GM11168 (cell line): Measurements from ENCODE around the gene CSTB.

Experiments
- in situ Hi-C: fragments of 300-500 bp; cut with MboI; formaldehyde crosslinking; loops from one replicate; pipeline ENCODE4 v1.12.0; 2022; ENCODE audit warnings: low sequenced_read_pairs; ENCODE audit not compliant: unreplicated experiment

CSTB gene

GRCh38 chr21:43794311-43794710, 18.2 kb upstream of the CSTB start:
- in situ Hi-C loops = no loop called here

GRCh38 chr21:43793243-43793642, 17.1 kb upstream of the CSTB start:
- in situ Hi-C loops = no loop called here

DNA sequence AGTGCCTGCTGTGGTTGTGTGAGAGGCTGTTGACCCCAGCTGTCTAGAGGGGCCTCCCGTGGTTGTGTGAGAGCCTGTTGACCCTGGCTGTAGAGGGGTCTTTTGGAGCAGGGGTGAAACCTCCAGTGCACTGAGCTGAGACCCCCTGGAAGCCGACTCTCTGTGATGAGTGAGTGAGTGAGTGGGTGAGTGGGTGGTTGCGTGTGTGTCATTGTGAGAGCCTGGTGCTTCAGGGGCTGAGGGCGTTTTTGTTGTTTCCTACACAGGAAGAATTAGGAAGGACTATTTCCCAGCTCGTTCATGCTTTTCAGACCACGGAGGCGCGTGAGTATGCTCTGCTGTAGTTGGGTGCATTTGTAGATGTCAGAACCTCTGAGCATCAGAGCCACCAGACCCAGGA, 16.3 kb upstream of the CSTB start:
- in situ Hi-C loops = no loop called here

DNA sequence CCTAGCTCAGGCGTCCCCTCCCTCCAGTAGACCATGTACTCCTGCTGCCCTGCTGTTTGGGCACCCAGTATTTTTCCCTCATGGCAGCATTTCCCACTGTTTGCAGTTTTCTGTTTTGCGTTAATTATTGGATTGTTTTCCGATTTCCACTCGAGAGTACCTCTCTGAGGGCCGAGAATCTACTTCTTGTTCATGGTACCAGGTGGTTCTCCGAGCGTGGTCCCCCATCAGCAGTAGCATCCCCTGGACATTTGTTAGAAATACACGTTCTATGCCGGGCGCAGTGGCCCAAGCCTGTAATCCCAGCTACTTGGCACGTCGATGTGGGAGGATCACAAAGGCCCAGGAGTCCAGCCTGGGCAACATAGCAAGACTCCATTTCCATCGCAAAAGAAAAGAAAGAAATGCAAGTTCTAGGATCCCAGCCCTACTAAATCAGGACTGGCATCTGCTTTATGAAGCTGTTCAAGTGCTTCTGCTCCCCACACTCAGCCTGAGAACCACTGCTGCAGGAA, 14.0 kb upstream of the CSTB start:
- in situ Hi-C loops = no loop called here

GRCh38 chr21:43789276-43790009, 13.3 kb upstream of the CSTB start, which contains the start of gene RRP1:
TSS of gene RRP1 (plus strand) at chr21:43789577. CDS start at chr21:43789630, 53 bp downstream.
- in situ Hi-C loops = no loop called here

GRCh38 chr21:43786807-43787440, 10.8 kb upstream of the CSTB start:
- in situ Hi-C loops = no loop called here

DNA sequence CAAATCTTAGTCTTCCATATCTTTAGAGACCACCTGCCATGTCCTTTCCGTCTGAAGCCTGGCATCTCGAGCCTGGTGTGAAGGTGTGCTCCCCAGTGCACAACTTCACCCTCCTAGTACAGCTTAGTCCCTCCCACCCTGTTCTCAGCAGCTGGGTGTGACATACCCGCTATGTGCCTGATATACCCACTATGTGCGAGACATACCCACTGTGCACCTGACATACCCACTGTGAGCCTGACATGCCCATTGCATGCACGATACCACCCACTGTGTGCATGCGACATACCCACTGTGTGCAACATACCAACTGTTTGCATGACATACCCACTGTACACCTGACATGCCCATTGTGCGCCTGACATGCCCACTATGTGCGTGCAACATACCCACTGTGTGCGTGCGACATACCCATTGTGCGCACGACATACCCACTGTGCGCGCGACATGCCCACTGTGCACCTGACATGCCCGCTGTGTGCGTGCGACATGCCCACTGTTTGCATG, 10.2 kb upstream of the CSTB start:
- in situ Hi-C loops = no loop called here

- in situ Hi-C loops = no loop called here
These were observed 9.0 kb upstream of the CSTB start for GRCh38 chr21:43785134-43785533.

GRCh38 chr21:43783098-43783700, 7.1 kb upstream of the CSTB start:
- in situ Hi-C loops = no loop called here

GRCh38 chr21:43782431-43783097, 6.5 kb upstream of the CSTB start:
- in situ Hi-C loops = no loop called here

DNA sequence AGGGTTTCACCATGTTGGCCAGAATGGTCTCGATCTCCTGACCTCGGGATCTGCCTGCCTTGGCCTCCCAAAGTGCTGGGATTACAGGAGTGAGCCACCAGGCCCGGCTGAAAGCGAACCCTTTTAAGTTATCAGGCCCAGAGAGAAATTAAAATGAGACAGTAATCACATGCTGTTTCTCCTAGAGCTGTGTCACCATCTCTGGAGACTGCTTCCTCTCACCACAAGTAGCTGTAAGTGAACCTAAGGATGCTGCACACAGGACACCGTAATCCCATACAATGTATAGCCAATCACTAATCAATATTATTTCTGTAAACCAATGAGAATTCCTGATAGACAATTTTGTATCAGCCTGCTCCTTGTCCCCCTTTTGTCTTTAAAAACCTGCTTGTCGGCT, 5.7 kb upstream of the CSTB start:
- in situ Hi-C loops = no loop called here

DNA sequence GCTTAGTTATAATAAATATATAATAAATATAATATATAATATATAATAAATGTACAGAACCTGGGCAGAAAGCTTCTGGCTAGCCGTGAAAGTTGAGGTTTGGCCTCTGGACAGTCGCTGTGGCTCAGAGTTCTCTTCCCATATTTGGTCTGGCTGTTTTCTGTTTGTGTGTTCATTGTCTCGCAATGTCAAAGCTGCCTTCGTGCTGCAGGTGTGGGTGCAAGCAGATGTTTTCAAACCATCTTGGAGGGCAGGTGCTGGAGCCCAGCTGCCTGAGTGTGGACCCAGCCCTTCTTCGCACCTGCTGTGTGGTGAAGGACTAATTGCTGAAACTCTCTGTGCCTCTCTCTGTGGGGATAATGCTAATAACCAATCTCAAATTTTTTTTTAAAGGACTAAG, 3.6 kb upstream of the CSTB start:
- in situ Hi-C loops = no loop called here

GRCh38 chr21:43778469-43779335, 2.6 kb upstream of the CSTB start:
- in situ Hi-C loops = no loop called here

- in situ Hi-C loops = no loop called here
These were observed 1.8 kb upstream of the CSTB start for GRCh38 chr21:43777953-43778352.

- in situ Hi-C loops = no loop called here
These were observed 918 bp downstream of the CSTB start for GRCh38 chr21:43775190-43775589.

GRCh38 chr21:43774163-43774562, 1.9 kb downstream of the CSTB start:
- in situ Hi-C loops = no loop called here

DNA sequence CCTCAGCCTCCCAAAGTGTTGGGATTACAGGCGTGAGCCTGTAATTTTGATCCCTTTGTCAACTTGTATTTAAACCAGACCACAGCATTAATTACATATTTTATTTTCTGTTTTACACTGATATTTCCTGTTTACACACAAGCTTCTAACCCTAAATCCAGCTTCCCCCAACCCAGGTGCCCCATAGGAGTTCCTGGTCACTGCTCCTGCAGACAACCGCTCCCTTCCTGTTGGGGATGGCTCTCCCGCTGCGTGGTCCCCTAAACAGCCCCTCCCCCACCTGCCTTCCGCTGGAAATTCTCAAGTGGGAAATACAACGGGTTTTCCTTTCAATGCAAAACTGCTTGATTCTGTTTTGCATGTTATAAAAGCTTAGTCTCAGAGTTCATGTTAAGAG, 3.7 kb downstream of the CSTB start:
- in situ Hi-C loops = no loop called here

- in situ Hi-C loops = no loop called here
These were observed 4.2 kb downstream of the CSTB start for GRCh38 chr21:43771698-43772424.

- in situ Hi-C loops = no loop called here
These were observed 4.9 kb downstream of the CSTB start for GRCh38 chr21:43771199-43771675.
